Heart left ventricle (tissue), 13 donors: ENCODE measurements around the gene PSMA3.

ENCODE experiments used
- POLR2A ChIP-seq, 2 donors: fragments of 450-650 bp; IDR thresholded peaks; one replicate each; pipeline ENCODE4 v1.6.1; 2017; ENCODE audit warnings: antibody characterized with exemption in 2 of 2, mild to moderate bottlenecking in 2 of 2, moderate library complexity in 2 of 2
- TF ChIP-seq, protein P1 (sequence below), 12 donors: fragments of 200-600 bp; sonication (generic) in 4 of 12; IDR thresholded peaks; one replicate each; pipeline versions ENCODE4 v1.5.0 to v1.8.0; 2018 to 2022; ENCODE audit warnings: antibody characterized with exemption in 12 of 12, mild to moderate bottlenecking in 5 of 12
- donor health status: ischemic (EF 13 %, LVEDD 7.1; RV severe dilation, severe dysfunction).
- donor health status: DM: no; HTN: yes; CAD: no.
- donor health status: DM: no; HTN: no; CAD: no.
- donor health status: ischemic (EF 25% LVEDD 6.9; RV normal size, moderate dysfunction).
- donor health status: ischemic (EF 25% LVEDD 5.7; RV mildly dilated, moderate dysfunction).
- donor health status: ischemic (EF 35%, LVEDD 5.7; RV mildly dilated, moderate dysfunction).
- donor health status: nonischemic (EF 11% LVEDD 7.7; RV severe dilation, severe dysfunction).
- donor health status: DM: yes; HTN: yes; CAD: no.
- donor health status: PGD.
- donor health status: ischemic (EF 29% LVEDD 5.4; RV normal size, mild dysfunction).
- donor health status: nonischemic (EF 23%, LVEDD 6.1; RV moderate dilation, normal function).

DNA sequence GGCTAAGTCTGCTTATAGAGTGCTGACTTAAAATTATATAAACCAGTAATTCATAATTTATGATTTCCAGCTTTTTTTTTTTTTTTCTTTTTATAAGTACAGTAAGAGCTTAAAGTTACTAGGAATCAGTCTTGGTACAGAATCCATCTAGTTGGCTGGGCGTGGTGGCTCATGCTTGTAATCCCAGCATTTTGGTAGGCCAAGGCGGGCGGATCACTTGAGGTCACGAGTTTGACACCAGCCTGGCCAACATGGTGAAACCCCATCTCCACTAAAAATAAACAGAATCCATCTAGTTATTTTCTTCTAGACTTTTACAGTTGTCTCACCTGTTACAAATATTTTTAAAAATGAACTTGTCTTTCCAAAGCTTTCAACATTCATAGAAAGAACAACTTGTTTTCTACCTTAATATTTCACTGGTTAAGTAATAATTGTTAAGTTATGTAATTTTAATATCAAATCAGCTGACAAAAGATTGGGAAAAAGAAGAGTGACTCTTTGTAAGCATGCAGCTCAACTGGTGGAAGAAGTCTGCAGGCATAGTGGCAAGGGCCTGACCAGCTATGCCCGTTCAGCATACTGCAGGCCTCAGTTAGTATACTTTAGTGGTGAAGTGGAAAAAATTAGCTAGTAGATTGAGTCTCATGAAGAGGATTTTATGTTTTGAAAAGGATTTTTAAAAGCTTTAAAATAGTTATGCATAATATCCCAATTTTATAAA, 17.4 kb upstream of the PSMA3 start:
- TF ChIP-seq, protein P1, sequence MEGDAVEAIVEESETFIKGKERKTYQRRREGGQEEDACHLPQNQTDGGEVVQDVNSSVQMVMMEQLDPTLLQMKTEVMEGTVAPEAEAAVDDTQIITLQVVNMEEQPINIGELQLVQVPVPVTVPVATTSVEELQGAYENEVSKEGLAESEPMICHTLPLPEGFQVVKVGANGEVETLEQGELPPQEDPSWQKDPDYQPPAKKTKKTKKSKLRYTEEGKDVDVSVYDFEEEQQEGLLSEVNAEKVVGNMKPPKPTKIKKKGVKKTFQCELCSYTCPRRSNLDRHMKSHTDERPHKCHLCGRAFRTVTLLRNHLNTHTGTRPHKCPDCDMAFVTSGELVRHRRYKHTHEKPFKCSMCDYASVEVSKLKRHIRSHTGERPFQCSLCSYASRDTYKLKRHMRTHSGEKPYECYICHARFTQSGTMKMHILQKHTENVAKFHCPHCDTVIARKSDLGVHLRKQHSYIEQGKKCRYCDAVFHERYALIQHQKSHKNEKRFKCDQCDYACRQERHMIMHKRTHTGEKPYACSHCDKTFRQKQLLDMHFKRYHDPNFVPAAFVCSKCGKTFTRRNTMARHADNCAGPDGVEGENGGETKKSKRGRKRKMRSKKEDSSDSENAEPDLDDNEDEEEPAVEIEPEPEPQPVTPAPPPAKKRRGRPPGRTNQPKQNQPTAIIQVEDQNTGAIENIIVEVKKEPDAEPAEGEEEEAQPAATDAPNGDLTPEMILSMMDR (IDR thresholded peaks at IDR 0.05), result no peak
- no peak for TF ChIP-seq POLR2A (IDR thresholded peaks at IDR 0.05)
